Suprapubic skin (tissue), 4 donors: ENCODE measurements around the gene CREG2. TPM values are rescaled to one million over a fixed set of nuclear protein-coding genes. Genes with fewer than 3 reads are reported as not detected.

Source experiments
- DNase-seq, 2 donors: peaks; one replicate each; pipeline ENCODE4 v3.0.0-alpha.2; 2019; ENCODE audit warnings: low spot score in 2 of 2
- H3K27ac ChIP-seq: fragments of 200-600 bp; sonication (generic); one replicate; pipeline ENCODE4 v1.5.1; 2019
- H3K27me3 ChIP-seq: fragments of 200-600 bp; sonication (generic); one replicate; pipeline ENCODE4 v1.5.1; 2019
- H3K36me3 ChIP-seq: fragments of 200-600 bp; sonication (generic); one replicate; pipeline ENCODE4 v1.5.1; 2019
- H3K4me1 ChIP-seq: fragments of 200-600 bp; sonication (generic); one replicate; pipeline ENCODE4 v1.5.1; 2019
- H3K4me3 ChIP-seq: fragments of 200-600 bp; sonication (generic); one replicate; pipeline ENCODE4 v1.5.1; 2019; ENCODE audit warnings: mild to moderate bottlenecking
- H3K9me3 ChIP-seq: fragments of 200-600 bp; sonication (generic); one replicate; pipeline ENCODE4 v1.5.1; 2019
- EP300 ChIP-seq: sonication (generic); formaldehyde crosslinking; IDR thresholded peaks from one replicate; pipeline ENCODE4 v1.6.1; 2017; ENCODE audit warnings: antibody characterized with exemption
- POLR2A ChIP-seq, 2 donors: fragments of 450-650 bp; IDR thresholded peaks; one replicate each; pipeline ENCODE4 v1.6.1; 2017; ENCODE audit warnings: antibody characterized with exemption in 2 of 2, mild to moderate bottlenecking in 2 of 2, moderate library complexity in 2 of 2
- POLR2AphosphoS5 ChIP-seq, 3 donors: sonication (generic); formaldehyde crosslinking; IDR thresholded peaks; one replicate each; pipeline ENCODE4 v1.6.1; 2017; ENCODE audit warnings: antibody characterized with exemption in 3 of 3
- WGBS: methylation state at CpG from one replicate; pipeline ENCODE4 v1.1.5; 2018; 5-methylcytosine and 5-hydroxymethylcytosine counted together
- total RNA-seq, 4 donors: library from RNA; depleted of rRNA; stranded (reverse); fragments of >200 nt; gene quantifications; one replicate each; pipeline ENCODE4 v1.1.0, GENCODE V29; 2016
- TF ChIP-seq, protein P1 (sequence below), 2 donors: fragments of 200-600 bp in 1 of 2; fragments of 450-650 bp in 1 of 2; sonication (generic) in 1 of 2; IDR thresholded peaks; one replicate each; pipeline ENCODE4 v1.5.1; 2016 to 2019; ENCODE audit warnings: antibody characterized with exemption in 2 of 2, mild to moderate bottlenecking in 1 of 2, moderate library complexity in 1 of 2

The CREG2 gene
- total RNA-seq, 4 donors from 2014 or later: 0.17 to 1.3 TPM; not detected in 2

DNA sequence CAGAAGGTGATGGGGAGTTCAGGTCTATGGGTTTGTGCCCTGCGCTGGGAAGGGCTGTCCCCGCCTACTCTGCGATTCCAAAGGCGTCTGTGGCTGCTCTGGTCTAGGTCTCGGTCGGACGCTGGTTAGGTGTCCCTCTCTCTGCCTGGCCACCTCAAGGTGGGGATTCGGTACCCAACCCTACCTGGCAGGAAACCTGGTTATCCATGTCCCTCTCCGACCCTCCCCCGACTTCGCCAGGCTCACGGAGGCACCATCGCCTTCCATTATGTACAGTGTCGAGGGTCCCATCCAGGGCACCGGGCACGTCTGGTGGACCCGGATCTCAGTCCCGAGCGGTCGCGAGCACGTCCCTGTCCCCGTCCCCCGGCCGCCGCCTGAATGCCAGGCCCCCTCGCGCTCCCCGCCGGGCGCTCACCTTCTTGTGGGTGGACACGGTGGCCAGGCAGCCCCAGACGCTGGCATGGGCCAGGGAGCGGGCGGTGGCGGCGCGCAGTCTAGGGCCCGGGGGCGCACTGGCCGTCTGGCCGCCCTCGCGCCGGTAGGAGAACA is 628 bp downstream of the CREG2 start:
- TF ChIP-seq POLR2A (IDR thresholded peaks at IDR 0.05) (no peak), EP300 (no peak), POLR2AphosphoS5 (IDR thresholded peaks at IDR 0.05) (no peak)
- TF ChIP-seq, protein P1, sequence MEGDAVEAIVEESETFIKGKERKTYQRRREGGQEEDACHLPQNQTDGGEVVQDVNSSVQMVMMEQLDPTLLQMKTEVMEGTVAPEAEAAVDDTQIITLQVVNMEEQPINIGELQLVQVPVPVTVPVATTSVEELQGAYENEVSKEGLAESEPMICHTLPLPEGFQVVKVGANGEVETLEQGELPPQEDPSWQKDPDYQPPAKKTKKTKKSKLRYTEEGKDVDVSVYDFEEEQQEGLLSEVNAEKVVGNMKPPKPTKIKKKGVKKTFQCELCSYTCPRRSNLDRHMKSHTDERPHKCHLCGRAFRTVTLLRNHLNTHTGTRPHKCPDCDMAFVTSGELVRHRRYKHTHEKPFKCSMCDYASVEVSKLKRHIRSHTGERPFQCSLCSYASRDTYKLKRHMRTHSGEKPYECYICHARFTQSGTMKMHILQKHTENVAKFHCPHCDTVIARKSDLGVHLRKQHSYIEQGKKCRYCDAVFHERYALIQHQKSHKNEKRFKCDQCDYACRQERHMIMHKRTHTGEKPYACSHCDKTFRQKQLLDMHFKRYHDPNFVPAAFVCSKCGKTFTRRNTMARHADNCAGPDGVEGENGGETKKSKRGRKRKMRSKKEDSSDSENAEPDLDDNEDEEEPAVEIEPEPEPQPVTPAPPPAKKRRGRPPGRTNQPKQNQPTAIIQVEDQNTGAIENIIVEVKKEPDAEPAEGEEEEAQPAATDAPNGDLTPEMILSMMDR (IDR thresholded peaks at IDR 0.05): no peak
- Histone ChIP-seq H3K9me3 (no peaks in the 10 kb centered on the region), H3K4me3 (peak overlapping the region; percentile 63), H3K36me3 (no peaks in the 10 kb centered on the region), H3K27ac (no peak overlapping the region), H3K4me1 (peaks cover 19% of the 10 kb centered on the region), H3K27me3 (peaks cover 45% of the 10 kb centered on the region)
- peak in 1 of 2 donors; percentile 69 for DNase-seq
- 3% methylated on average over 8 of the region's 45 CpGs for WGBS

DNA sequence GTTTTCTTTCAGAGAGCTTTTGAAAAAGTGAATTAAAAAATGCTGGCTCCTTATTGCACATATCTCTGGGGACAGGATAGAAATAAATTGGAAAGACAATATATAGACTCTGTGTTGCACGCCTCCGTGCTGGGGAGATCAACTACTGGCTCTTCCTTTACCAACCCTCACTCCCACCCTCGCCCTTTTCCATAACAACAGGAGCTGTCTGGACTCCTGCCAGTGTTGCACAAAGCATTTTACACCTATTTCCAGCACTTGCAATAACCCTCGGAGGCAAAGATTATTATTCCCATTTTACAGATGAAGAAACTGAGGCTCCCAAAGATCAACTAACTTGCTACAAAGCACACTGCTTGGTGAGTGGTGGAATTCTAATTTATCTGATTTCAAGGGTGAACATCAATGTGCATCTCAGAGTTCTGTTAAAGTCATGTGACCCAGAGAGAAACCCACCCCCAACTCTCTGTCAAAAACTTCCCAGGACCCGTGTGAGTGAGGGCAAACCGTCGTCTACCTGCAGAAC is 4.2 kb downstream of the CREG2 start:
- no peaks in the 10 kb centered on the region for H3K9me3 ChIP-seq
- WGBS: 79% methylated on average over 7 of the region's 7 CpGs
- peaks cover 38% of the 10 kb centered on the region for H3K27me3 ChIP-seq
- H3K4me1 ChIP-seq: peaks cover 17% of the 10 kb centered on the region
- TF ChIP-seq EP300 (no peak), POLR2AphosphoS5 (IDR thresholded peaks at IDR 0.05) (no peak), POLR2A (IDR thresholded peaks at IDR 0.05) (no peak)
- TF ChIP-seq, protein P1 (IDR thresholded peaks at IDR 0.05): no peak
- H3K36me3 ChIP-seq: no peaks in the 10 kb centered on the region
- no peak overlapping the region for H3K4me3 ChIP-seq
- no peak overlapping the region for H3K27ac ChIP-seq
- DNase-seq: no peak

GRCh38 chr2:101382442-101382841 is 4.9 kb downstream of the CREG2 start:
- H3K36me3 ChIP-seq: no peaks in the 10 kb centered on the region
- H3K4me1 ChIP-seq: peaks cover 11% of the 10 kb centered on the region
- DNase-seq: no peak
- WGBS: 75% methylated on average over 2 of the region's 2 CpGs
- peaks cover 31% of the 10 kb centered on the region for H3K27me3 ChIP-seq
- H3K4me3 ChIP-seq: no peak overlapping the region
- H3K27ac ChIP-seq: no peak overlapping the region
- TF ChIP-seq POLR2AphosphoS5 (IDR thresholded peaks at IDR 0.05) (no peak), POLR2A (IDR thresholded peaks at IDR 0.05) (no peak), EP300 (no peak)
- TF ChIP-seq, protein P1 (IDR thresholded peaks at IDR 0.05): no peak
- no peaks in the 10 kb centered on the region for H3K9me3 ChIP-seq

- Histone ChIP-seq H3K9me3 (no peaks in the 10 kb centered on the region), H3K36me3 (no peaks in the 10 kb centered on the region), H3K4me1 (no peaks in the 10 kb centered on the region), H3K27me3 (peaks cover 14% of the 10 kb centered on the region), H3K4me3 (no peak overlapping the region), H3K27ac (no peak overlapping the region)
- TF ChIP-seq, protein P1 (IDR thresholded peaks at IDR 0.05): no peak
- TF ChIP-seq EP300 (no peak), POLR2AphosphoS5 (IDR thresholded peaks at IDR 0.05) (no peak), POLR2A (IDR thresholded peaks at IDR 0.05) (no peak)
- 54% methylated on average over 7 of the region's 11 CpGs for WGBS
- no peak for DNase-seq
Observed at GRCh38 chr2:101380376-101380775, 6.9 kb downstream of the CREG2 start.

GRCh38 chr2:101379091-101379490 is 8.2 kb downstream of the CREG2 start:
- TF ChIP-seq, protein P1 (IDR thresholded peaks at IDR 0.05): no peak
- TF ChIP-seq EP300: no peak
- no peak for TF ChIP-seq POLR2A (IDR thresholded peaks at IDR 0.05)
- no peak for TF ChIP-seq POLR2AphosphoS5 (IDR thresholded peaks at IDR 0.05)
- 90% methylated on average over 2 of the region's 2 CpGs for WGBS
- H3K4me3 ChIP-seq: no peak overlapping the region
- no peaks in the 10 kb centered on the region for H3K9me3 ChIP-seq
- DNase-seq: no peak
- H3K27me3 ChIP-seq: peaks cover 7% of the 10 kb centered on the region
- no peak overlapping the region for H3K27ac ChIP-seq
- no peaks in the 10 kb centered on the region for H3K36me3 ChIP-seq
- no peaks in the 10 kb centered on the region for H3K4me1 ChIP-seq
